Endothelial cell of umbilical vein (primary cell): ENCODE measurements around the gene SPAG4.

Experiments
- CTCF ChIP-seq, 2 donors: IDR thresholded peaks; 1 replicate in 1 of 2; 2 replicates in 1 of 2; pipeline ENCODE4 v1.5.1; 2011; ENCODE audit warnings: low read length in 2 of 2, mild to moderate bottlenecking in 2 of 2, moderate library complexity in 2 of 2, control low read depth in 1 of 2, inconsistent platforms in 1 of 2, low read depth in 1 of 2; ENCODE audit not compliant: insufficient read depth in 1 of 2; ENCODE audit errors: extremely low read depth in 1 of 2
- POLR2A ChIP-seq: IDR thresholded peaks from 2 replicates; pipeline ENCODE4 v1.6.1; 2012; ENCODE audit warnings: low read depth, mild to moderate bottlenecking, control low read depth, low read length
- POLR2AphosphoS5 ChIP-seq: IDR thresholded peaks from 2 replicates; pipeline ENCODE4 v1.6.1; 2012; ENCODE audit warnings: low read depth, mild to moderate bottlenecking, control low read depth, low read length, moderate library complexity; ENCODE audit not compliant: insufficient read depth

GRCh38 chr20:35661908-35662307, 46.3 kb downstream of the SPAG4 start:
- no peak for TF ChIP-seq POLR2AphosphoS5
- no peak for TF ChIP-seq POLR2A
- no peak for TF ChIP-seq CTCF (IDR thresholded peaks at IDR 0.05; ENCODE audit: extremely low read depth in 1 of 2, insufficient read depth in 1 of 2, low read depth in 1 of 2, low read length in 2 of 2)
